Uterus (tissue), 2 donors: ENCODE data around the gene ARRB2.

ENCODE experiments used
- POLR2A ChIP-seq, 2 donors: fragments of 450-650 bp; IDR thresholded peaks; one replicate each; pipeline ENCODE4 v1.6.1; 2016; ENCODE audit warnings: antibody characterized with exemption in 2 of 2, mild to moderate bottlenecking in 1 of 2, moderate library complexity in 1 of 2
- TF ChIP-seq, protein P1 (sequence below), 4 experiments: fragments of 200-600 bp in 2 of 4; fragments of 450-650 bp in 2 of 4; sonication (generic) in 2 of 4; IDR thresholded peaks; one replicate each; pipeline ENCODE4 v1.5.1; 2016 to 2019; ENCODE audit warnings: antibody characterized with exemption in 4 of 4, mild to moderate bottlenecking in 2 of 4, moderate library complexity in 1 of 4

DNA sequence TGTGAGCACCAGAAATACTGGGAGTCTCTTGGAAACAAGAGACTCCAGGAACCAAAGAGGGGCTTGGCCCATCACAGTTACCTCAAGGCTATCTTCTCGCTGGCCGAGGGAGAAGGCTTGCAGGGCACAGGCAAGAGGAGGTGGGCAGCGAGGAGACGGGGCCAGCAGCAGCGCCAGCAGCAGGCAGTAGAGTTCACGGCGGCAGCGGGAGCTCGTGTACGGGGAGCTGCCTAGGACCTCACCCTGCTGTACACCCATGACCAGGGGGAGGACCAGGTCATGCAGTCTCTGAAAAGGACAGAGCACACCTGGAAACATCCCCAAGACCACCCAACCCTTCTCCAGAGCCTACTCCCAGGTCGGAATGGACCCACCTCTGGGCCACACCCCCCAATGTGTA, 37.3 kb upstream of the ARRB2 start:
- TF ChIP-seq, protein P1, sequence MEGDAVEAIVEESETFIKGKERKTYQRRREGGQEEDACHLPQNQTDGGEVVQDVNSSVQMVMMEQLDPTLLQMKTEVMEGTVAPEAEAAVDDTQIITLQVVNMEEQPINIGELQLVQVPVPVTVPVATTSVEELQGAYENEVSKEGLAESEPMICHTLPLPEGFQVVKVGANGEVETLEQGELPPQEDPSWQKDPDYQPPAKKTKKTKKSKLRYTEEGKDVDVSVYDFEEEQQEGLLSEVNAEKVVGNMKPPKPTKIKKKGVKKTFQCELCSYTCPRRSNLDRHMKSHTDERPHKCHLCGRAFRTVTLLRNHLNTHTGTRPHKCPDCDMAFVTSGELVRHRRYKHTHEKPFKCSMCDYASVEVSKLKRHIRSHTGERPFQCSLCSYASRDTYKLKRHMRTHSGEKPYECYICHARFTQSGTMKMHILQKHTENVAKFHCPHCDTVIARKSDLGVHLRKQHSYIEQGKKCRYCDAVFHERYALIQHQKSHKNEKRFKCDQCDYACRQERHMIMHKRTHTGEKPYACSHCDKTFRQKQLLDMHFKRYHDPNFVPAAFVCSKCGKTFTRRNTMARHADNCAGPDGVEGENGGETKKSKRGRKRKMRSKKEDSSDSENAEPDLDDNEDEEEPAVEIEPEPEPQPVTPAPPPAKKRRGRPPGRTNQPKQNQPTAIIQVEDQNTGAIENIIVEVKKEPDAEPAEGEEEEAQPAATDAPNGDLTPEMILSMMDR (IDR thresholded peaks at IDR 0.05): no peak
- no peak for TF ChIP-seq POLR2A (IDR thresholded peaks at IDR 0.05)
